ENCODE measurements around the gene NPAS4.
"Not testable (repeated sequence)": the region's sequence is repeated elsewhere in the genome, so short reads cannot be mapped to it uniquely, and the experiment has no call there.

The NPAS4 gene

DNA sequence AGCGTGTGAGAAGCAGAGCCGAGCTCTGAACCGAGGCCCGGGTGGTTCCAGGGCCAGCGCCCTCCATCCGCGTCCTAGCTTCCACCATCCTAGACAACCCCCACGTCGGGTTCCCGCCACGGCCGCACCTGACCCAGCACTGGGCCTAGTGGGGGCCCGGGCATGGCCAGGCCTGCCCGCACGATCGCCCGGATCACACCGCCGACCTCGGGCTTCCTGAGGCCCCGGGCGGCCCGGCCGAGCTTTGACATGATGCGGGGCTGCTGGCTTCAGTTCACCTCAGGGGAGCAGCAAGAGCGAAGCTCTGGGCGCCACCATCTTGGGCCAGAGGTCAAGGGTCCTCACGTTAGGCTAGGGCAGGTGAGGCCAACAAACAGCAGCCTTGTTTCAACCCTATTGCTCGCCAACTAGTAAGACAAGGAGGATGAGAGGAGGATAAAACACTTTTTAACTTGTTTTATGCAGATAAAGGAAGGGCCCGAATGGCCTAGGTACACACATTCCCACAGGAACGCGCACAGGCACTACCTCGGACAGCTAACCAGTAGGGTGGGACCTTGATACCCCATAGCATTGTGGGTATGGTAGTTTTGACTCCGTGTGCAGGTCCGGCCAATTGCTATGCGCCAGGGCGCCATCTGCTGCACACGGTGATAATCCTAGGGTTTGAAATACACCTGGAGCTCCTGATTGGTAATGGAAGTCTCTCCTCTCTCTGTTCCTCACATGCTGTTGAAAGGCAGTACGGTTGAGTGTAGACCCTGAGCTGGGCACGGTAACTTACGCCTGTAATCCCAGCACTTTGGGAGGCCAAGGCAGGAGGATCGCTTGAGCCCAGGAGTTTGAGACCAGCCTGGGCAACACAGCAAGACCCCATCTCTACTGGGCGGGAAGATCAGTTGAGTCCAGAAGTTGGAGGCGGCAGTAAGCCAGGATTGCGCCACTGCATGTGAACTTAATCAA, 17.9 kb downstream of the NPAS4 start, which contains the start of gene MRPL11 (continued):
- TF ChIP-seq ZEB2 (tag by site-specific recombination; IDR thresholded peaks at IDR 0.05): peak; percentile 87
- TF ChIP-seq ZBTB48 (tag by site-specific recombination; IDR thresholded peaks at IDR 0.05): 0 out of 2 replicates have a peak, but pooled peaks have one; percentile 15
- peak; percentile 83 for TF ChIP-seq ZBTB17 (tag by site-specific recombination; IDR thresholded peaks at IDR 0.05)
- TF ChIP-seq ZIC2 (tag by site-specific recombination; IDR thresholded peaks at IDR 0.05): 0 out of 2 replicates have a peak, but pooled peaks have one; percentile 5
- TF ChIP-seq ZNF112 (tag by site-specific recombination; IDR thresholded peaks at IDR 0.05): no peak
- no peak for TF ChIP-seq ZNF311 (tag by site-specific recombination; IDR thresholded peaks at IDR 0.05; ENCODE audit: borderline replicate concordance)
- TF ChIP-seq ZNF48 (tag by site-specific recombination; IDR thresholded peaks at IDR 0.05): no peak
- TF ChIP-seq ZNF121 (tag by site-specific recombination; IDR thresholded peaks at IDR 0.05): peak; percentile 100
- no peak for TF ChIP-seq ZNF585B (tag by site-specific recombination; IDR thresholded peaks at IDR 0.05)
- TF ChIP-seq KLF8 (tag by site-specific recombination; IDR thresholded peaks at IDR 0.05): peak; percentile 83
- TF ChIP-seq, protein P1, sequence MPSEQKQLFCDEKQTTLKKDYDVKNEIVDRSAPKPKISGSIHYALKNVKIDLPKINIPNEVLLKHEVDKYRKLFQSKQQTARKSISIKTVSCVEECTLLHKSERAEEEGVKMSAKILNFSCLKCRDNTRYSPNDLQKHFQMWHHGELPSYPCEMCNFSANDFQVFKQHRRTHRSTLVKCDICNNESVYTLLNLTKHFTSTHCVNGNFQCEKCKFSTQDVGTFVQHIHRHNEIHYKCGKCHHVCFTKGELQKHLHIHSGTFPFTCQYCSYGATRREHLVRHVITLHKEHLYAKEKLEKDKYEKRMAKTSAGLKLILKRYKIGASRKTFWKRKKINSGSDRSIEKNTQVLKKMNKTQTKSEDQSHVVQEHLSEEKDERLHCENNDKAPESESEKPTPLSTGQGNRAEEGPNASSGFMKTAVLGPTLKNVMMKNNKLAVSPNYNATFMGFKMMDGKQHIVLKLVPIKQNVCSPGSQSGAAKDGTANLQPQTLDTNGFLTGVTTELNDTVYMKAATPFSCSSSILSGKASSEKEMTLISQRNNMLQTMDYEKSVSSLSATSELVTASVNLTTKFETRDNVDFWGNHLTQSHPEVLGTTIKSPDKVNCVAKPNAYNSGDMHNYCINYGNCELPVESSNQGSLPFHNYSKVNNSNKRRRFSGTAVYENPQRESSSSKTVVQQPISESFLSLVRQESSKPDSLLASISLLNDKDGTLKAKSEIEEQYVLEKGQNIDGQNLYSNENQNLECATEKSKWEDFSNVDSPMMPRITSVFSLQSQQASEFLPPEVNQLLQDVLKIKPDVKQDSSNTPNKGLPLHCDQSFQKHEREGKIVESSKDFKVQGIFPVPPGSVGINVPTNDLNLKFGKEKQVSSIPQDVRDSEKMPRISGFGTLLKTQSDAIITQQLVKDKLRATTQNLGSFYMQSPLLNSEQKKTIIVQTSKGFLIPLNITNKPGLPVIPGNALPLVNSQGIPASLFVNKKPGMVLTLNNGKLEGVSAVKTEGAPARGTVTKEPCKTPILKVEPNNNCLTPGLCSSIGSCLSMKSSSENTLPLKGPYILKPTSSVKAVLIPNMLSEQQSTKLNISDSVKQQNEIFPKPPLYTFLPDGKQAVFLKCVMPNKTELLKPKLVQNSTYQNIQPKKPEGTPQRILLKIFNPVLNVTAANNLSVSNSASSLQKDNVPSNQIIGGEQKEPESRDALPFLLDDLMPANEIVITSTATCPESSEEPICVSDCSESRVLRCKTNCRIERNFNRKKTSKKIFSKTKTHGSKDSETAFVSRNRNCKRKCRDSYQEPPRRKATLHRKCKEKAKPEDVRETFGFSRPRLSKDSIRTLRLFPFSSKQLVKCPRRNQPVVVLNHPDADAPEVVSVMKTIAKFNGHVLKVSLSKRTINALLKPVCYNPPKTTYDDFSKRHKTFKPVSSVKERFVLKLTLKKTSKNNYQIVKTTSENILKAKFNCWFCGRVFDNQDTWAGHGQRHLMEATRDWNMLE (tag by site-specific recombination; conservative IDR thresholded peaks at IDR 0.05; ENCODE audit: low read depth): peak; percentile 93
- peak; percentile 82 for TF ChIP-seq ZXDB (tag by site-specific recombination; IDR thresholded peaks at IDR 0.05)
- TF ChIP-seq ZBTB7A (tag by site-specific recombination; IDR thresholded peaks at IDR 0.05; ENCODE audit: low read depth): 0 out of 2 replicates have a peak, but pooled peaks have one; percentile 19
- peak; percentile 48 for TF ChIP-seq ZNF501 (tag by site-specific recombination; IDR thresholded peaks at IDR 0.05)
- no peak for TF ChIP-seq REPIN1 (tag by site-specific recombination; IDR thresholded peaks at IDR 0.05; ENCODE audit: low read depth)

DNA sequence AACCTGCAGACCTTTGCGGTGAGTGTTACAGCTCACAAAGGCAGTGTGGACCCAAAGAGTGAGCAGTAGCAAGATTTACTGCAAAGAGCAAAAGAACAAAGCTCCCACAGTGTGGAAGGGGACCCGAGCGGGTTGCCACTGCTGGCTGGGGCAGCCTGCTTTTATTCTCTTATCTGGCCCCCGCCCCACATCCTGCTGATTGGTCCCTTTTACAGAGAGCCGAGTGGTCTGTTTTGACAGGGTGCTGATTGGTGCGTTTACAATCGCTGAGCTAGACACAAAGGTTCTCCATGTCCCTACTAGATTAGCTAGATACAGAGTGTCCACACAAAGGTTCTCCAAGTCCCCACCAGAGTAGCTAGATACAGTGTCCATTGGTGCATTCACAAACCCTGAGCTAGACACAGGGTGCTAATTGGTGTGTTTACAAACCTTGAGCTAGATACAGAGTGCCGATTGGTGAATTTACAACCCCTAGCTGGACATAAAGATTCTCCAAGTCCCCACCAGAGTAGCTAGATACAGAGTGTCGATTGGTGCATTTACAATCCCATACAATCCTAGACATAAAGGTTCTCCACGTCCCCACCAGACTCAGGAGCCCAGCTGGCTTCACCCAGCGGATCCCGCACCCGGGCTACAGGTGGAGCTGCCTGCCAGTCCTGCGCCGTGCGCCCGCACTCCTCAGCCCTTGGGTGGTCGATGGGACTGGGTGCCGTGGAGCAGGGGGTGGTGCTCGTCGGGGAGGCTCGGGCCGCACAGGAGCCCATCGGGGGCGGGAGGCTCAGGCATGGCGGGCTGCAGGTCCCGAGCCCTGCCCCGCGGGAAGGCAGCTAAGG, 19.5 kb downstream of the NPAS4 start:
- H3K27ac ChIP-seq (ENCODE audit: extremely low read depth, low read depth, low read length); H3K4me3 ChIP-seq (ENCODE audit: low read depth, low read length); H3K9me3 ChIP-seq (ENCODE audit: control insufficient read depth, insufficient read depth, low read depth, low read length); H3K4me1 ChIP-seq (ENCODE audit: control insufficient read depth, insufficient read depth, low read length): not testable (repeated sequence)
- ChIA-PET POLR2A (interaction anchor here (2.2 kb wide), 1 partner anchor 39 kb away, joined by 17 read pairs; the partner anchor contains the start of gene DPP3), CTCF (interaction anchor here (0.9 to 2.0 kb wide), 5 partner anchors 11 to 53 kb away, joined by 3 to 15 read pairs (median 5); partner anchors contain the start of gene NPAS4)
- peaks cover 0 to 20% of the 10 kb centered on the region in 2 experiments; a peak in 1 of 3 replicates for H3K36me3 ChIP-seq (ENCODE audit: control insufficient read depth in 2 of 2, insufficient read depth in 1 of 2, low read length in 2 of 2)

DNA sequence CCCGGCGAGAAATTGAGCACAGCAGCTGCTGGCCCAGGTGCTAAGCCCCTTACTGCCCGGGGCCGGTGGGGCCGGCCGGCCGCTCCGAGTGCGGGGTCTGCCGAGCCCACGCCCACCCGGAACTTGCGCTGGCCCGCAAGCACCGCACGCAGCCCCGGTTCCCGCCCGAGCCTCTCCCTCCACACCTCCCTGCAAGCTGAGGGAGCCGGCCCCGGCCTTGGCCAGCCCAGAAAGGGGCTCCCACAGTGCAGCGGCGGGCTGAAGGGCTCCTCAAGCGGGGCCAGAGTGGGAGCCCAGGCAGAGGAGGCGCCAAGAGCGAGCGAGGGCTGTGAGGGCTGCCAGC, 20.1 kb downstream of the NPAS4 start:
- H3K4me3 ChIP-seq (ENCODE audit: low read depth, low read length); H3K4me1 ChIP-seq (ENCODE audit: control insufficient read depth, insufficient read depth, low read length); H3K9me3 ChIP-seq (ENCODE audit: control insufficient read depth, insufficient read depth, low read depth, low read length); POLR2A ChIA-PET; H3K27ac ChIP-seq (ENCODE audit: extremely low read depth, low read depth, low read length): not testable (repeated sequence)
- CTCF ChIA-PET: interaction anchor here (1.7 kb wide), 1 partner anchor 54 kb away, joined by 5 read pairs; no protein-coding TSS in a partner anchor
- H3K36me3 ChIP-seq (ENCODE audit: control insufficient read depth in 2 of 2, insufficient read depth in 1 of 2, low read length in 2 of 2): peaks cover 0 to 14% of the 10 kb centered on the region in 2 experiments; a peak in 1 of 3 replicates
